Amygdala (tissue), 56 donors: Measurements from ENCODE around the gene ISLR.

Experiments
- DNase-seq, 56 donors: peaks; one replicate each; lab custom pipeline; 2025; lab: John Stamatoyannopoulos, UW

Gene ISLR, protein sequence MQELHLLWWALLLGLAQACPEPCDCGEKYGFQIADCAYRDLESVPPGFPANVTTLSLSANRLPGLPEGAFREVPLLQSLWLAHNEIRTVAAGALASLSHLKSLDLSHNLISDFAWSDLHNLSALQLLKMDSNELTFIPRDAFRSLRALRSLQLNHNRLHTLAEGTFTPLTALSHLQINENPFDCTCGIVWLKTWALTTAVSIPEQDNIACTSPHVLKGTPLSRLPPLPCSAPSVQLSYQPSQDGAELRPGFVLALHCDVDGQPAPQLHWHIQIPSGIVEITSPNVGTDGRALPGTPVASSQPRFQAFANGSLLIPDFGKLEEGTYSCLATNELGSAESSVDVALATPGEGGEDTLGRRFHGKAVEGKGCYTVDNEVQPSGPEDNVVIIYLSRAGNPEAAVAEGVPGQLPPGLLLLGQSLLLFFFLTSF

DNA sequence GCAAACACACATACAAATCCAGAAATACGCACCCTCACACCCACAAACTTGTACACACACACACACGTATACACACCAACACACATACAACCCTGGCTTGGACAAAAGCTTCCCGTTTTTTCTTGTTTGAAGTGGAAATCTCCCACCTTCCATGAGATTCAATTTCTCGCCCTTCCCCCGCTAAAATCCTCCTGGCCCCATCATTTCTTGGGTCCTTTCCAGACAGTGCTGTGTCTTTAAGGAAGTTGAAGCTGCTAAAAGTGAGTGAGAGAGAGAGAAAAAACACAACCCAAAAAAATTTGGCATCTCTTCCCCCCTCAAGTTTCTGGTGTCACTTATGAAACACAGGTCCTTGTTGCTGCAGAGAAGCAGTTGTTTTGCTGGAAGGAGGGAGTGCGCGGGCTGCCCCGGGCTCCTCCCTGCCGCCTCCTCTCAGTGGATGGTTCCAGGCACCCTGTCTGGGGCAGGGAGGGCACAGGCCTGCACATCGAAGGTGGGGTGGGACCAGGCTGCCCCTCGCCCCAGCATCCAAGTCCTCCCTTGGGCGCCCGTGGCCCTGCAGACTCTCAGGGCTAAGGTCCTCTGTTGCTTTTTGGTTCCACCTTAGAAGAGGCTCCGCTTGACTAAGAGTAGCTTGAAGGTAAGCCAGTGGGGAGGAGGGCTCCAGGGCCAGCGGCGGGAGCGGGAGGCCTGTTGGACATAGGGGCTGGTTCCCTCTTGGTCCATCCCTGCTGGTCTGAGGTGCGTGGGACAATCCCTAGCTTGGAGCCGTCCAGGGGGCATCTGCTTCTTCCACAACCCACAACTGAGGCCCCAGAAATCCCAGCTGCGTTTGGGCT is at the start of gene ISLR:
TSS of gene ISLR (plus strand) at position 331 of the 839 bp plus-strand sequence. CDS start 1,149 bp downstream, outside the sequence.
- DNase-seq = no peak

DNA sequence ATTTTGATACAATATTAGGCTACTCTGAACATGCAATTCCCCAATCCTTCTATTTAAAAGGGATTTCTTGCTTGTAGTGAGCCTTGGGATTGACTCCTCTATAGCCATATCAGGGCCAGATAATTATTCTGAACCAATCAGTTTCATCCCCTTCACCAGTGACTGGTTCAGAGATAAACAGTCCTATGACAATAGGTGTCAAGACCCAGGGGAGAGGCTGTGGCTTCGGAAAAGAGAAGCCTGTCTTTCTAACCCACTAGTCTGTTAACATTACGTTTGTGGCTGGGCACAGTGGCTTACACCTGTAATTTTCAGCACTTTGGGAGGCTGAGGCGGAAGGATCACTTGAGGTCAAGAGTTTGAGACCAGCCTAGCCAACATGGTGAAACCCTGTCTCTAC is 49.3 kb upstream of the ISLR start:
- no peak for DNase-seq

DNA sequence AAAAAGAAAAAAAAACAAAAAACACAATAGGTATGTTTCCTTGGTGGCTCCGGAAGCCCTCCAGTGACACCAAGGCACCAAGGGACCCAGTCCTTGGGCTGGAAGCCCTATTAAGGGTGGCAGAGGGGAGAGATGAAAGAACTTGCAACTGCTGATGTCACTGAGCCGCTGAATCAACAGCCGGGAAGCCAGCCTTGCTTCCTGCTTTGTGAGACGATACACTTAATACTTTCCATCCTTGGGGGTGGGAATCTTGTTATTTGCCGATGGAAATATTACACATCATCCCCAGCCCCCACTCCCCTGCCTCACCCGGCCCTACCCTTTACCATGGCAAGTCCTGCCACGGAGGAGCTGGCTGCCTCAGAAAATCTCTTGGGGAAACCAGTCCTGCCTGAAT is 48.8 kb upstream of the ISLR start:
- no peak for DNase-seq

DNA sequence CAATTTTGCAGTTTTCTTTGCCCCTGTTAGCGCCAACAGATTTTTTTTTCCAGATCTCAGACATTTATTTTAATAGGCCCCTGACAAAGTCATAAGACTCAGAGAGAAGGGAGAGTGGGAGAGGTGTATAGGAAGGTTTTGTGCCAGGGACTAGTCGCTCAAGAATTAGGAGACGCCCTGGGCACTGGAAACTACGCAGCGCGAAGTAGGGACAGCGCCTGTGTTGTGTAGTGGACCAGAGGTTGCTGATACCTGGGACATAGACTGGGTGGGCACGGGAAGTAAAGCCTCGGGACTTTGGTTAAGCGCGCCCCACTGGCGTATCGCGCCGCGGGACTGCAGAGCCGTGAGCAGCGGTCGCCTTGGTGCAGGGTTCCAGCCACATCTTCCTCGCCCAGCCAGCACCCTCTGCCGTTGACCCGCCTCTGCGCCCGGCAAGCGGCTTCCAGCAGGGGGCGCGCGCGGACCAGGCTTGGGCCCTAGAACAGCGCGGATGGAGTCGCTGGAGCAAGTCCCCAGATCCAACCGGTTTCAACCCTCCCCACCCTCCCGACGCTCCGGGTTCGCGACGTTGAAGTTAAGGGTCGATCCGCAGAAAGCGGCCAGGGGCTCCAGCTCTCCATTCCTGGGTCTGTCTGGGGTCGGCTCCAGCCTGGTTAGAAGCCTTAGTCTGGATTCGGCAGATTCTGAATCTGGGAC is 46.1 kb upstream of the ISLR start:
- peak in 55 of 56 donors; percentile 30 to 93 (median 69) for DNase-seq

DNA sequence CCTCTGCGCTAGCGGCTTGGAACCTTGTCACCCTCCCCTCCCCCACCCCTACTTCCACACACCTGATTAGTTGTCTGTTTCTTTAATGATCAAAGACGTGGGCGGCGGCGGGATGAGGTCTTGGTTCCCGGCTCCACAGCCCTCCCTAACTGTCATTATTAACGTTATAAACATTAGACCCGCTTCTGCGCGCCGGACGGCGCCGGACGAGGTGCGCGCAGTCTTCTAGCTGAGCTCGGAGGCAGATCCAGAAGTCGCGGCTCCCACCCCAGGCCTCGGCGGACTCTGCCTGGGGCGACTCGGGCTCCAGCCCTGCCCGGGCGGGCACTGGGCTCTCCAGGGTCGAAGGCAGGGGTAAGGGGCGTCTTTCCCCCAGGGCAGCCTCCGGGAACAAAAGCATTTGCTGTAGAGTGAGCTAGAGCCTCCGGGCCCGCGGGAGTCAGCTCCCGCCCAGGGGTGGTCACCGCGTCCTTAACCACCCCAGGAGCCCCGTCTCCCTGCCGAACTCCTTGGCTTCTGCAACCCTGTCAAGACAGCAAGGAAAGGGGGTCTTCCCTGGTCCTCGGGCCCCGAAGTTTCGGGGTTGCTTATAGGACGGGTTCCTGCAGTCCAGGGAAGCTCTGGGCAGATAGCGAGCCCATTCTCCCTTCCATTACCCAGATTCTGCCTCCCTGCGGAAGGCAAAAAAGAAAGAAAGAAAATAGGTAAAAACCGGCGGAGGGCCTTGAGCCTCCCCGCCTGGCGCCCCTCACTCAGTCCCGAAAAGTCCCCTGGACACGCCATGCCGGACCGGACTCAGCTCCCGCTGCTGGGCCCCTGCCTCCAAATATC is 45.3 kb upstream of the ISLR start:
- DNase-seq = peak in 2 of 56 donors; percentile 27 to 37

DNA sequence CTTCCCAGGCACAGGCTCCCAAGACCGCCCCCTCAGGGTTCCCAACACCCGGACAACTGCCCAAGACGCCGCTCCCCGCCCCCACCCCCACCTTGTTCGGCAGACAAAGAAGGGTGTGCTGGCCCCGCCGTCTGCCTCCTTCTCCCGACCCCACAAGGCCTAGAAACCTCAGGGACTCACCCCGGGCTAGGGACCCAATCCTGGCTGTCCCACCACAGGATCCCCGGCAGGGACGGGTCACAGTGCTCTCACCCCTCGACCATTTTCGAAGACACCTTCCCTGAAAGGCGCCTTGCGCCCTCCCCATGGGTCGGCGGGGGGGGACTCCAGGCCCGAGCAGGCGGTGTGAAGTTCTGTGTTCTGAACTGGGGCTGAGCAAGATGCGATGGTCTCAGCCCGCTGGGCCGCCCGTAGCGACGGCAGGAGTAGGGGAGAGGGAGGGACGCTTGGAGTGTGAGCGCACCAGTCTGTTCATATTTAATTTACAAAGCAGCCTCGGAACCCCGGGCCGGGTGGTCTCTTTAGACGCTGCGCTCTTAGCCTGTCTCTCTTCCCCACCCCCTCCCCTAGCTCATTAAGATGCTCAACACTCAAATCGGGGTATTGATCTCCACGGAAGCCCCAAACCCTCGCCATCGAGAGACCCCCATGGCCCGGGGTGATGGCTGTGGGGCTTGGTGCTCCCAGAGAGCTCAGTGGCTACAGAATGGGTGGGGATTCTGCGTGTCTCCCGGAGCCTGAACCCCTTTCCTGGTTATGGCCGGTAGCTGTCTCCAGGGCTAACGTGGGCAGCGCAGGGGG is 44.5 kb upstream of the ISLR start:
- peak in 1 of 56 donors; percentile 38 for DNase-seq

DNA sequence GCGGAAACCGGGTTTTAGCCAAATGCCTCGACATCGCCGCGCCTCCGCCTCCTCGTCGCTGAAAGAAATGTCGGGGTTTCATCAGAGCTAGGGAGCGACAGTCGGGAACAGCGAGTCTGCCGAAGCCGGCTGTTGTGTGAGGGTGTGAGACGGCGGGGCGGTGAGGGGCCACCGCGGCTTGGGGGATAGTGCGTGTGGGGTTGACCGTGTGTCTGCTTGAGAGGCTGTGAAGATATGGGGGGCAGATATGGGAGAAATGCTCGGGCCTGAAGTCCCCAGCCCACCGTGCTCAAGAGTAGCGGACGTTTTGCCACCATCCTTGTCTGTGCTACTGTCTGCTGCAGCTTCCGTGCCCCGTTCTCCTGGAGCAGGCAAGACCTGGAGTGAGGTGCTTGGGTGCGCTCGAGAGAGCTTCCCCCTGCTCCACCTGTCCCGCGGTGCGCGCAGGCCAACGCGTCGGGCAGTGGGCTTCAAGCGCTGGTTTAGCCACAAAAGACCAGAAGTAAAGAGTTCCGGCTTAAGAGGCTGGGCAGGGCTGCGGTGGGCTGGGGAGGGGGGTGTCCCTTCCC is 43.8 kb upstream of the ISLR start:
- DNase-seq = peak in 3 of 56 donors; percentile 14 to 25 (median 20)

DNA sequence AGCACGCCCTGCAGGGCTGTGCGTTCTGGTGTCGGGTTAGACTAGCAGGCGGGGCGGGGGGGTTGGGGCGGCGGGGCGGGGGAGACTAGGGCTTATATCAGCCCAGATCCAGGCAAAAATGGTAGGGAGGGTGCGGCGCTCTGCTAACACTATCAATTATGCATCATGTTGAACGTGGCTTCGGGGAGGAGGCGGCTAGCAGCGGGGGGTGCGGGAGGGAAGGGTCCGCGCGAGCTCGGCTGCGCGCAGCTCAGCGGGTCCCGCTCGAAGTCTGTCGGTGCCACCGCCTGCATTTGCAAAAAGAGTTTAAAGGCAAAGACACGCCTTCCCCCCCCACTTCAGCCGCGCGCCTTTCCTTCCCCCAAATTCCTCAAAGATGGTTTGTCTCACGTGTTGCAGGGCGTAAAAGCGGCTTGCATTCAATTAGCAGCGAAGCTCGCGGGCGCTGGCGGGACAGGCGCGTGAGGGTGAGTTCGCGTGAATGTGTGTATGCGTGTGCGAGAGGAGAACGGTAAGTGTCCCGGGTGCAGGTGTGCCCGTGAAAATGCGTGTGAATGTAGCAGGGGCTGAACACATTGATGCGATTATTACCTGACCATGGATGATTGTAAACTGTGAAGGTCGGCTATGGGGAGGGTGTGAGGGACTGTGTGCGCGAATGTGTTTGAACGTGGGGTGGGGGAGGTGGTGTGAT is 43.2 kb upstream of the ISLR start, which contains the start of gene ISLR2:
TSS of gene ISLR2 (plus strand) at position 432 of the 694 bp plus-strand sequence. CDS start 2,169 bp downstream, outside the sequence.
- DNase-seq = peak in 3 of 56 donors; percentile 20 to 41 (median 25)

DNA sequence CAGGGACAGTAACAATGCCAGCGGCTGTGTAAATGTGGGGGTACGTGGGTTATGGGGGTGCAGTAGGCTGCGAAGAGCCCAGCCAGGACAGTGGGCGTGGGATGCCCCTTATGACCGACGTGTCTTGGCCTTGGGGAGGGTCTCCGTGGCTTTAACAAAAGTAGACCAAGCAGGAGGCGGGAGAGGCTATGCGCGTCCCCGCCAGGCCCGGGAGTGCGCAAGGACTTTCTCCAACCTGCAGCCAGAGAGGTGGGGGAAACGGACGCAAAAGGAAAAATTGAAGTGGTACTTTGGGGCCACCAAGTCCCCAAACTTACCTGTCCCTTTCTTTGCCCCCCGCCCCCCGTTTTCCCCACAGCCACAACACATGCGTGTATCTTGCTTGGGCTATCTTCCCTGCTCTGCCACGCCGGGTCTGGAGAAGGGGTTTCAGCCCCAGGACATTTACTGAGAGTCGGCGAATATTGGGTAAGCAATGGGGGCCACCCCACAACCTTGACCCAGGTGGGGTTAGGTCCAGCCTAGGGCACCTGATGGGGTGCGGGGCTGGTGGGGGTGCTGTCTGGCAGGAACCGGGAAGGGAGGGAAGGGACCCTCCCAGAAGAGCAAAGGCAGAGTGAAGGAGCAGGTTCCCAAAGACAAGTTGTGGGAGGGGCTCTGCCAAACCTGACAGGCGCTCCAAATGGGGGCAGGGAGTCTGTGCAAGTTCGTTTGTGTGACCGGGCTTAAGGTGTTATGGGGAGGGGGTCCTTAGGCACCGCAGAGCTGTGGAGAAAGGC is 42.5 kb upstream of the ISLR start:
- DNase-seq = no peak

DNA sequence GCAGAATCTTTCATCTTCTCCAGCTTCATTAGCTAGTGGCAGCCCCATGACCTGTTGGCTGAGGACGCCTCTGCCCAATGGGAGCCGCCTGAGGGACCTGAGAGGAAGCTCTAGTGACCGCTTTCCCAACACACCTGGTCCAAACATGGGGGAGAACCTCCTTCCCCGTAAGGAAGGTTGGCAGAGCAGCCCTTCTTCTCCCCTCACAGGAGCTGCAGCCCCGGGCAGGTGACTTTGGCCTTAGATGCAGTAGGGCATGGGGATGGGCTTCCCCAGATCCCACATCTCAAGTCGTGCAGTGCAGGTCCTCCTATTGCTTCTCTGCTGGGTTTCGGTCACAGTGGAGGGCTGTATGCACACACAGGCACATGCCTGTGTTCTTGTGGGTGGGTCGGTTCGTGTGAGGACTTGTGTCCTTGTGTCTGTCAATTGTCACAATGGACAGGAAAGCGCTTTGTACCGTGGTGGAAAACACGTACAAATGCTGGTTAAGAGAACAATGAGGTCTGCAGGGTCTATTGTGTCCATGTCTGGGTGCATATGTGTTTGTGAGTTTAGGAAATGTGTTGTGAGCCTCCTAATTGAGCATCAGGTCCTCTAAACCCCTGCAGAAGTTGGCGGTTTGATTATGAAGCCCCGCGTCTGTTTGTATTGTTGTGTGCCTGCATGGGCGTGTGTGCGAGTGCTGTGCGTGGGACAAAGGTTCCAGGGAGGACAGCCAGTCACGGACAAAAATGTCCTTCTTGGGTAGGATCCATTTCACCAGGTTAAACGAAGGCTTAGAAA is 41.7 kb upstream of the ISLR start:
- DNase-seq = no peak

DNA sequence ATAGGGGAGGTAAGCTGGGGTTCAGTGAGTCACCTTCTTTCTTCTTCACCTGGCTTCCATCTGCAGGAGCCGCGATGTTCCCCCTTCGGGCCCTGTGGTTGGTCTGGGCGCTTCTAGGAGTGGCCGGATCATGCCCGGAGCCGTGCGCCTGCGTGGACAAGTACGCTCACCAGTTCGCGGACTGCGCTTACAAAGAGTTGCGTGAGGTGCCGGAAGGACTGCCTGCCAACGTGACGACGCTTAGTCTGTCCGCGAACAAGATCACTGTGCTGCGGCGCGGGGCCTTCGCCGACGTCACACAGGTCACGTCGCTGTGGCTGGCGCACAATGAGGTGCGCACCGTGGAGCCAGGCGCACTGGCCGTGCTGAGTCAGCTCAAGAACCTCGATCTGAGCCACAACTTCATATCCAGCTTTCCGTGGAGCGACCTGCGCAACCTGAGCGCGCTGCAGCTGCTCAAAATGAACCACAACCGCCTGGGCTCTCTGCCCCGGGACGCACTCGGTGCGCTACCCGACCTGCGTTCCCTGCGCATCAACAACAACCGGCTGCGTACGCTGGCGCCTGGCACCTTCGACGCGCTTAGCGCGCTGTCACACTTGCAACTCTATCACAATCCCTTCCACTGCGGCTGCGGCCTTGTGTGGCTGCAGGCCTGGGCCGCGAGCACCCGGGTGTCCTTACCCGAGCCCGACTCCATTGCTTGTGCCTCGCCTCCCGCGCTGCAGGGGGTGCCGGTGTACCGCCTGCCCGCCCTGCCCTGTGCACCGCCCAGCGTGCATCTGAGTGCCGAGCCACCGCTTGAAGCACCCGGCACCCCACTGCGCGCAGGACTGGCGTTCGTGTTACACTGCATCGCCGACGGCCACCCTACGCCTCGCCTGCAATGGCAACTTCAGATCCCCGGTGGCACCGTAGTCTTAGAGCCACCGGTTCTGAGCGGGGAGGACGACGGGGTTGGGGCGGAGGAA is 40.5 kb upstream of the ISLR start:
- DNase-seq = no peak

DNA sequence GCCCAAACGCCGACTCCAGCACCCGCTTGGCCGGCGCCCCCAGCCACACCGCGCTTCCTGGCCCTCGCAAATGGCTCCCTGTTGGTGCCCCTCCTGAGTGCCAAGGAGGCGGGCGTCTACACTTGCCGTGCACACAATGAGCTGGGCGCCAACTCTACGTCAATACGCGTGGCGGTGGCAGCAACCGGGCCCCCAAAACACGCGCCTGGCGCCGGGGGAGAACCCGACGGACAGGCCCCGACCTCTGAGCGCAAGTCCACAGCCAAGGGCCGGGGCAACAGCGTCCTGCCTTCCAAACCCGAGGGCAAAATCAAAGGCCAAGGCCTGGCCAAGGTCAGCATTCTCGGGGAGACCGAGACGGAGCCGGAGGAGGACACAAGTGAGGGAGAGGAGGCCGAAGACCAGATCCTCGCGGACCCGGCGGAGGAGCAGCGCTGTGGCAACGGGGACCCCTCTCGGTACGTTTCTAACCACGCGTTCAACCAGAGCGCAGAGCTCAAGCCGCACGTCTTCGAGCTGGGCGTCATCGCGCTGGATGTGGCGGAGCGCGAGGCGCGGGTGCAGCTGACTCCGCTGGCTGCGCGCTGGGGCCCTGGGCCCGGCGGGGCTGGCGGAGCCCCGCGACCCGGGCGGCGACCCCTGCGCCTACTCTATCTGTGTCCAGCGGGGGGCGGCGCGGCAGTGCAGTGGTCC is 39.7 kb upstream of the ISLR start:
- no peak for DNase-seq

DNA sequence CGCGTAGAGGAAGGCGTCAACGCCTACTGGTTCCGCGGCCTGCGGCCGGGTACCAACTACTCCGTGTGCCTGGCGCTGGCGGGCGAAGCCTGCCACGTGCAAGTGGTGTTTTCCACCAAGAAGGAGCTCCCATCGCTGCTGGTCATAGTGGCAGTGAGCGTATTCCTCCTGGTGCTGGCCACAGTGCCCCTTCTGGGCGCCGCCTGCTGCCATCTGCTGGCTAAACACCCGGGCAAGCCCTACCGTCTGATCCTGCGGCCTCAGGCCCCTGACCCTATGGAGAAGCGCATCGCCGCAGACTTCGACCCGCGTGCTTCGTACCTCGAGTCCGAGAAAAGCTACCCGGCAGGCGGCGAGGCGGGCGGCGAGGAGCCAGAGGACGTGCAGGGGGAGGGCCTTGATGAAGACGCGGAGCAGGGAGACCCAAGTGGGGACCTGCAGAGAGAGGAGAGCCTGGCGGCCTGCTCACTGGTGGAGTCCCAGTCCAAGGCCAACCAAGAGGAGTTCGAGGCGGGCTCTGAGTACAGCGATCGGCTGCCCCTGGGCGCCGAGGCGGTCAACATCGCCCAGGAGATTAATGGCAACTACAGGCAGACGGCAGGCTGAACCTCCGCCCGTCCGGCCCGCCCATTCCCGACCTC is 39.0 kb upstream of the ISLR start:
- peak in 3 of 56 donors; percentile 22 to 33 (median 22) for DNase-seq

DNA sequence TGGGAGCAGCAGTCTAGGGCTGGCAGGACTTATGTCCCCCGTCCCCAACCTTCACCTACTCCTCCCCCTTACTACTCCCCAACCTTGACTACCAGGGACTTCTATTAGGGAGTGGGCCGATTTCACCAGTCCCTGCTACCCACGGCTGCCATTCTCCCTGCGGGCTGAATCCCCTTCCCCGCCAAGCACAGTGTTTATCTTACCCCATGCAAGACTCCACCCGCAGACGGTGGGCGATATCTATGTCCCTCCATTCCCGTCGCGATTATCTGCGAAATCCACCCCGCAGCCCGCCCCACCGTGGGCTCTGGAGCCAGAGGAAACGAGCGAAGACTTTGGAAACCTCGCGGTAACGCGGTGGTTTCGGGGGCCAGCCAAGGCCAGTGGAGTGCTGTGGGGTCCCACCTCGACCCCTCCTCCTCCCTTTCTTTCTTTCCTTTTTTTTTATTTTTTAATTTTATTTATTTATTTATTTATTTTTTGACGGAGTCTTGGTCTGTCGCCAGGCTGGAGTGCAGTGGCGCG is 38.4 kb upstream of the ISLR start:
- DNase-seq = no peak
